NCI-H187 treated with DMSO at 0.1 percent for 48 hours (cell line): ENCODE measurements around the gene CXCR6.

Source experiments
- DNase-seq: peaks from one replicate; lab custom pipeline; 2025; lab: John Stamatoyannopoulos, UW

CXCR6 gene

GRCh38 chr3:45922950-45923590, 20.2 kb upstream of the CXCR6 start:
- no peak for DNase-seq

- DNase-seq = no peak
These were observed 19.5 kb upstream of the CXCR6 start for GRCh38 chr3:45923755-45924154.

- DNase-seq = no peak
These were observed 15.4 kb upstream of the CXCR6 start for GRCh38 chr3:45927881-45928280.

- DNase-seq = no peak
These were observed 14.1 kb upstream of the CXCR6 start for GRCh38 chr3:45929042-45929679.

- DNase-seq = no peak
These were observed 11.8 kb upstream of the CXCR6 start for GRCh38 chr3:45931496-45931895.

GRCh38 chr3:45932112-45932511, 11.2 kb upstream of the CXCR6 start:
- DNase-seq = no peak

- no peak for DNase-seq
These were observed 9.7 kb upstream of the CXCR6 start for GRCh38 chr3:45933591-45933990.

GRCh38 chr3:45936261-45936660, 7.0 kb upstream of the CXCR6 start:
- no peak for DNase-seq

GRCh38 chr3:45937206-45938042, 5.8 kb upstream of the CXCR6 start:
- DNase-seq = no peak

GRCh38 chr3:45938043-45938435, 5.2 kb upstream of the CXCR6 start:
- no peak for DNase-seq

- peak; percentile 44 for DNase-seq
These were observed 4.4 kb upstream of the CXCR6 start for GRCh38 chr3:45938864-45939263.

GRCh38 chr3:45939341-45939771, 3.9 kb upstream of the CXCR6 start:
- no peak for DNase-seq

- no peak for DNase-seq
These were observed 3.1 kb upstream of the CXCR6 start for GRCh38 chr3:45940004-45940780.

GRCh38 chr3:45940781-45941365, 2.4 kb upstream of the CXCR6 start:
- DNase-seq = no peak

- no peak for DNase-seq
These were observed 1.0 kb upstream of the CXCR6 start for GRCh38 chr3:45942051-45942825.

- no peak for DNase-seq
These were observed 1.8 kb downstream of the CXCR6 start for GRCh38 chr3:45944830-45945620.

- DNase-seq = no peak
These were observed 3.0 kb downstream of the CXCR6 start for GRCh38 chr3:45946307-45946706.

- no peak for DNase-seq
These were observed 3.6 kb downstream of the CXCR6 start for GRCh38 chr3:45946875-45947274.

- no peak for DNase-seq
These were observed 4.1 kb downstream of the CXCR6 start for GRCh38 chr3:45947361-45947760.

GRCh38 chr3:45948311-45948781, 5.1 kb downstream of the CXCR6 start:
- DNase-seq = no peak
